Measurements from ENCODE around the gene DOK6.

DNA sequence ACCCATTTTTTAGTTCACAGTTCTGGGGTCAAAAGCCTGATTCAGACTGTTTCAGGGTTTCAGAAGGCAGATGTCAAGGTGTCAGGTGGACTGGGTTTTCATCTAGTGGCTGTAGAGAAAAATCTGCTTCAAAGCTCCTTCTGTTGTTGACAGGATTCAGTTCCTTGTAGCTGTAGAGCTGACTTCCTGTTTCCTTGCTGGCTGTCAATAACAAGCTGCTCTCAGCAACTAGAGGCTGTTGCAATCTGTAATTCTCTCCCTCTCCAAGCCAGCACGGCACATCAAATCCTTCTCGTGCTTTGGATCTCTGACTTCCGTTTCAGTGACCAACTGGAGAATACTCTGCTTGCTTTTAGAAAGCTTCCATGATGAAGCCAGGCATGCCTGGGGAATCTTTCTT lies 179.4 kb downstream of the DOK6 start:
- TF ChIP-seq EZH2 (IDR thresholded peaks at IDR 0.05) (no peak), POLR2AphosphoS5 (IDR thresholded peaks at IDR 0.05; ENCODE audit: borderline replicate concordance, low read depth, low read length) (no peak), FOXP2 (optimal IDR thresholded peaks at IDR 0.05; ENCODE audit: control extremely low read depth, extremely low read length, insufficient read depth) (no peak)
